Activated CD4-positive, alpha-beta T cell treated with anti-CD3 and anti-CD28 coated beads for 36 hours (primary cell): Measurements from ENCODE around the gene KRT76. TPM values are rescaled to one million over a fixed set of nuclear protein-coding genes. Genes with fewer than 3 reads are reported as not detected.
"Not testable (repeated sequence)": the region's sequence is repeated elsewhere in the genome, so short reads cannot be mapped to it uniquely, and the experiment has no call there.

ENCODE experiments used
- ATAC-seq: fragments of 200-7000 bp; cut with Tn5 transposase; one replicate; pipeline ENCODE4 v1.10.0; 2021; ENCODE audit warnings: mild to moderate bottlenecking, moderate library complexity
- CTCF ChIA-PET: fragments of 350-600 bp; sonication (Branson Sonifier 250); formaldehyde crosslinking; loops from one replicate; lab custom pipeline; 2021; ENCODE audit warnings: antibody characterized with exemption; lab: Charles Lee
- POLR2A ChIA-PET: fragments of 350-600 bp; sonication (Branson Sonifier 250); formaldehyde crosslinking; loops from one replicate; lab custom pipeline; 2021; ENCODE audit warnings: antibody characterized with exemption, inconsistent platforms; lab: Charles Lee
- DNase-seq: peaks from one replicate; pipeline ENCODE4 v3.0.0-alpha.2; 2020
- H3K27ac Mint-ChIP-seq: one replicate; pipeline ENCODE4 v1.8.0; 2021; ENCODE audit warnings: mixed read lengths
- H3K27me3 Mint-ChIP-seq: one replicate; pipeline ENCODE4 v1.8.0; 2021; ENCODE audit warnings: mixed read lengths
- H3K36me3 Mint-ChIP-seq: one replicate; pipeline ENCODE4 v1.8.0; 2021; ENCODE audit warnings: low read depth, mixed read lengths
- H3K4me1 Mint-ChIP-seq: one replicate; pipeline ENCODE4 v1.8.0; 2021; ENCODE audit warnings: mixed read lengths
- H3K4me3 Mint-ChIP-seq: one replicate; pipeline ENCODE4 v1.8.0; 2021; ENCODE audit warnings: mild to moderate bottlenecking, moderate library complexity, mixed read lengths
- H3K9me3 Mint-ChIP-seq: one replicate; pipeline ENCODE4 v1.8.0; 2021; ENCODE audit warnings: low read depth, mixed read lengths
- intact Hi-C, 2 experiments: fragments of 100-400 bp; cut with DNase I in 1 of 2; cut with micrococcal nuclease in 1 of 2; formaldehyde crosslinking; loops; one replicate each; pipeline versions ENCODE4 v1.14.2 to v1.15.1; 2022 to 2024; cut with DNase I, micrococcal nuclease
- total RNA-seq, 2 experiments: library from RNA; stranded (reverse); gene quantifications; one replicate each; pipeline ENCODE4 v1.2.3, GENCODE V29; 2021

The KRT76 gene
- total RNA-seq, 2 experiments from 2014 or later = not detected

- no peaks in the 10 kb centered on the region for H3K36me3 Mint-ChIP-seq
- ATAC-seq = no peak
- ChIA-PET CTCF (interaction anchor here (0.6 to 1.7 kb wide), 2 partner anchors 116 to 355 kb away, joined by 3 to 5 read pairs; no protein-coding TSS in a partner anchor), POLR2A (no interaction called here)
- peaks cover 13% of the 10 kb centered on the region for H3K9me3 Mint-ChIP-seq
- DNase-seq = no peak
- intact Hi-C loops = no loop called here
- no peak overlapping the region for H3K4me3 Mint-ChIP-seq
- H3K27me3 Mint-ChIP-seq = no peaks in the 10 kb centered on the region
- H3K27ac Mint-ChIP-seq = no peak overlapping the region
- no peaks in the 10 kb centered on the region for H3K4me1 Mint-ChIP-seq
Observed at GRCh38 chr12:52763036-52763659, 14.0 kb downstream of the KRT76 start.

- Mint-ChIP-seq H3K4me1 (no peaks in the 10 kb centered on the region), H3K27me3 (no peaks in the 10 kb centered on the region), H3K36me3 (no peaks in the 10 kb centered on the region), H3K4me3 (no peak overlapping the region), H3K27ac (no peak overlapping the region), H3K9me3 (peaks cover 13% of the 10 kb centered on the region)
- no peak for DNase-seq
- no peak for ATAC-seq
- ChIA-PET POLR2A (no interaction called here), CTCF (no interaction called here)
- intact Hi-C loops = no loop called here
Observed at GRCh38 chr12:52761802-52762201, 15.3 kb downstream of the KRT76 start.

GRCh38 chr12:52761218-52761617, 15.9 kb downstream of the KRT76 start:
- H3K36me3 Mint-ChIP-seq, POLR2A ChIA-PET, H3K27me3 Mint-ChIP-seq, H3K4me1 Mint-ChIP-seq, H3K27ac Mint-ChIP-seq, H3K4me3 Mint-ChIP-seq, CTCF ChIA-PET, DNase-seq, ATAC-seq, intact Hi-C loops: not testable (repeated sequence)
- peaks cover 13% of the 10 kb centered on the region for H3K9me3 Mint-ChIP-seq

GRCh38 chr12:52760623-52761022, 16.5 kb downstream of the KRT76 start:
- Mint-ChIP-seq H3K27ac (no peak overlapping the region), H3K36me3 (no peaks in the 10 kb centered on the region), H3K4me1 (no peaks in the 10 kb centered on the region), H3K27me3 (no peaks in the 10 kb centered on the region), H3K9me3 (peaks cover 13% of the 10 kb centered on the region), H3K4me3 (no peak overlapping the region)
- intact Hi-C loops = no loop called here
- ChIA-PET CTCF (interaction anchor here (1.4 kb wide), 1 partner anchor 119 kb away, joined by 4 read pairs; no protein-coding TSS in a partner anchor), POLR2A (no interaction called here)
- DNase-seq = no peak
- ATAC-seq = no peak

GRCh38 chr12:52759695-52760094, 17.4 kb downstream of the KRT76 start:
- Mint-ChIP-seq H3K9me3 (peaks cover 13% of the 10 kb centered on the region), H3K27me3 (no peaks in the 10 kb centered on the region), H3K4me1 (no peaks in the 10 kb centered on the region), H3K36me3 (no peaks in the 10 kb centered on the region), H3K4me3 (no peak overlapping the region), H3K27ac (no peak overlapping the region)
- ChIA-PET POLR2A (no interaction called here), CTCF (interaction anchor here (1.4 kb wide), 1 partner anchor 120 kb away, joined by 4 read pairs; no protein-coding TSS in a partner anchor)
- no peak for ATAC-seq
- intact Hi-C loops = no loop called here
- no peak for DNase-seq

GRCh38 chr12:52759218-52759617, 17.9 kb downstream of the KRT76 start:
- H3K27ac Mint-ChIP-seq = no peak overlapping the region
- ATAC-seq (no peak), DNase-seq (no peak)
- POLR2A ChIA-PET = no interaction called here
- no peak overlapping the region for H3K4me3 Mint-ChIP-seq
- CTCF ChIA-PET = interaction anchor here (1.4 kb wide), 1 partner anchor 120 kb away, joined by 4 read pairs; no protein-coding TSS in a partner anchor
- intact Hi-C loops = no loop called here
- peaks cover 13% of the 10 kb centered on the region for H3K9me3 Mint-ChIP-seq
- H3K36me3 Mint-ChIP-seq = no peaks in the 10 kb centered on the region
- H3K4me1 Mint-ChIP-seq = no peaks in the 10 kb centered on the region
- no peaks in the 10 kb centered on the region for H3K27me3 Mint-ChIP-seq

- Mint-ChIP-seq H3K36me3 (no peaks in the 10 kb centered on the region), H3K4me3 (no peak overlapping the region), H3K9me3 (peaks cover 13% of the 10 kb centered on the region), H3K4me1 (no peaks in the 10 kb centered on the region), H3K27me3 (no peaks in the 10 kb centered on the region), H3K27ac (no peak overlapping the region)
- ATAC-seq (no peak), DNase-seq (no peak)
- ChIA-PET CTCF (interaction anchor here (0.6 kb wide), 1 partner anchor 837 kb away, joined by 3 read pairs; no protein-coding TSS in a partner anchor), POLR2A (no interaction called here)
- intact Hi-C loops = no loop called here
Observed at GRCh38 chr12:52757449-52758176, 19.5 kb downstream of the KRT76 start.

- Mint-ChIP-seq H3K27me3 (no peaks in the 10 kb centered on the region), H3K27ac (no peak overlapping the region), H3K4me3 (no peak overlapping the region), H3K36me3 (no peaks in the 10 kb centered on the region), H3K4me1 (no peaks in the 10 kb centered on the region), H3K9me3 (peaks cover 7% of the 10 kb centered on the region)
- ChIA-PET POLR2A (no interaction called here), CTCF (interaction anchor here (1.3 kb wide), 1 partner anchor 22 kb away, joined by 3 read pairs; no protein-coding TSS in a partner anchor)
- ATAC-seq (no peak), DNase-seq (no peak)
- intact Hi-C loops = no loop called here
Observed at GRCh38 chr12:52756281-52756960, 20.7 kb downstream of the KRT76 start.

- no peaks in the 10 kb centered on the region for H3K4me1 Mint-ChIP-seq
- no peaks in the 10 kb centered on the region for H3K27me3 Mint-ChIP-seq
- CTCF ChIA-PET = interaction anchor here (0.6 to 1.3 kb wide), 2 partner anchors 22 to 31 kb away, joined by 3 read pairs; no protein-coding TSS in a partner anchor
- ATAC-seq (no peak), DNase-seq (no peak)
- intact Hi-C loops = no loop called here
- no peak overlapping the region for H3K27ac Mint-ChIP-seq
- H3K36me3 Mint-ChIP-seq = no peaks in the 10 kb centered on the region
- POLR2A ChIA-PET = no interaction called here
- H3K4me3 Mint-ChIP-seq = no peak overlapping the region
- H3K9me3 Mint-ChIP-seq = no peaks in the 10 kb centered on the region
Observed at GRCh38 chr12:52755533-52755932, 21.6 kb downstream of the KRT76 start.

- ATAC-seq = no peak
- POLR2A ChIA-PET = no interaction called here
- no peak for DNase-seq
- H3K4me3 Mint-ChIP-seq = no peak overlapping the region
- no peaks in the 10 kb centered on the region for H3K27me3 Mint-ChIP-seq
- peaks cover under 1% of the 10 kb centered on the region for H3K4me1 Mint-ChIP-seq
- H3K36me3 Mint-ChIP-seq = no peaks in the 10 kb centered on the region
- no peak overlapping the region for H3K27ac Mint-ChIP-seq
- CTCF ChIA-PET = no interaction called here
- H3K9me3 Mint-ChIP-seq = no peaks in the 10 kb centered on the region
- intact Hi-C loops = no loop called here
Observed at GRCh38 chr12:52754135-52754534, 23.0 kb downstream of the KRT76 start.

- CTCF ChIA-PET = no interaction called here
Observed at GRCh38 chr12:52753283-52753682, 23.9 kb downstream of the KRT76 start.

More at GRCh38 chr12:52753283-52753682, 23.9 kb downstream of the KRT76 start:
- Mint-ChIP-seq H3K4me3 (no peak overlapping the region), H3K4me1 (peaks cover 9% of the 10 kb centered on the region), H3K27ac (no peak overlapping the region), H3K27me3 (no peaks in the 10 kb centered on the region), H3K9me3 (no peaks in the 10 kb centered on the region), H3K36me3 (no peaks in the 10 kb centered on the region)
- POLR2A ChIA-PET = no interaction called here
- DNase-seq (no peak), ATAC-seq (no peak)
- intact Hi-C loops = no loop called here
